ENCODE measurements around the gene ZBTB20.

- TF ChIP-seq SMC3 (conservative IDR thresholded peaks at IDR 0.05; ENCODE audit: poor library complexity) (no peak), RAD21 (conservative IDR thresholded peaks at IDR 0.05) (no peak)
- TF ChIP-seq, protein P1, sequence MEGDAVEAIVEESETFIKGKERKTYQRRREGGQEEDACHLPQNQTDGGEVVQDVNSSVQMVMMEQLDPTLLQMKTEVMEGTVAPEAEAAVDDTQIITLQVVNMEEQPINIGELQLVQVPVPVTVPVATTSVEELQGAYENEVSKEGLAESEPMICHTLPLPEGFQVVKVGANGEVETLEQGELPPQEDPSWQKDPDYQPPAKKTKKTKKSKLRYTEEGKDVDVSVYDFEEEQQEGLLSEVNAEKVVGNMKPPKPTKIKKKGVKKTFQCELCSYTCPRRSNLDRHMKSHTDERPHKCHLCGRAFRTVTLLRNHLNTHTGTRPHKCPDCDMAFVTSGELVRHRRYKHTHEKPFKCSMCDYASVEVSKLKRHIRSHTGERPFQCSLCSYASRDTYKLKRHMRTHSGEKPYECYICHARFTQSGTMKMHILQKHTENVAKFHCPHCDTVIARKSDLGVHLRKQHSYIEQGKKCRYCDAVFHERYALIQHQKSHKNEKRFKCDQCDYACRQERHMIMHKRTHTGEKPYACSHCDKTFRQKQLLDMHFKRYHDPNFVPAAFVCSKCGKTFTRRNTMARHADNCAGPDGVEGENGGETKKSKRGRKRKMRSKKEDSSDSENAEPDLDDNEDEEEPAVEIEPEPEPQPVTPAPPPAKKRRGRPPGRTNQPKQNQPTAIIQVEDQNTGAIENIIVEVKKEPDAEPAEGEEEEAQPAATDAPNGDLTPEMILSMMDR (IDR thresholded peaks at IDR 0.05; ENCODE audit: poor library complexity, severe bottlenecking) = no peak
Measured at GRCh38 chr3:114424337-114424736, 722.8 kb downstream of the ZBTB20 start.

Data from neural cell (in vitro differentiated cells).